ENCODE results near the gene SCAP.

- TF ChIP-seq ZNF423 (tag by site-specific recombination; IDR thresholded peaks at IDR 0.05): no peak
- no peak for TF ChIP-seq CTCF (tag by site-specific recombination; IDR thresholded peaks at IDR 0.05)
- no peak for TF ChIP-seq TRIM28 (IDR thresholded peaks at IDR 0.05; ENCODE audit: borderline replicate concordance, low read length)
- TF ChIP-seq KLF1 (tag by site-specific recombination; IDR thresholded peaks at IDR 0.05): no peak
These were observed 90.7 kb downstream of the SCAP start for GRCh38 chr3:47385007-47385406.

All from HEK293 (cell line).